K562 (cell line): ENCODE measurements around the gene XYLB. TPM values are rescaled to one million over a fixed set of nuclear protein-coding genes. Genes with fewer than 3 reads are reported as not detected.
A peak's percentile ranks its signal among the peaks of the same experiment; 100 is the strongest.

Source experiments
- ADNP ChIP-seq: fragments of 200-800 bp; sonication (Bioruptor generic); IDR thresholded peaks from 2 replicates; pipeline ENCODE4 v1.6.1; 2016; ENCODE audit warnings: missing genetic modification characterization, missing compliant biosample characterization
- HDAC8 ChIP-seq: fragments of 450-650 bp; IDR thresholded peaks from 2 replicates; pipeline ENCODE4 v1.6.1; 2016; ENCODE audit warnings: mild to moderate bottlenecking, missing genetic modification characterization, moderate library complexity, missing compliant biosample characterization
- MED1 ChIP-seq: sonication (generic); formaldehyde crosslinking; IDR thresholded peaks from 2 replicates; pipeline ENCODE4 v1.8.1; 2023; ENCODE audit warnings: missing genetic modification reagents, borderline replicate concordance
- PCBP2 ChIP-seq: fragments of 200-400 bp; formaldehyde crosslinking; IDR thresholded peaks from 2 replicates; pipeline ENCODE4 v1.6.1; 2018; ENCODE audit warnings: low read length, low read depth, mild to moderate bottlenecking, moderate library complexity; ENCODE audit not compliant: poor library complexity, severe bottlenecking
- PML ChIP-seq: IDR thresholded peaks from 2 replicates; pipeline ENCODE4 v1.6.1; 2012; ENCODE audit warnings: low read length, inconsistent platforms
- TOE1 ChIP-seq, 2 experiments: fragments of 450-650 bp in 1 of 2; sonication (generic) in 1 of 2; formaldehyde crosslinking in 1 of 2; IDR thresholded peaks; 2 replicates each; pipeline versions ENCODE4 v1.7.1 to v1.8.0; 2016 to 2022; ENCODE audit warnings: borderline replicate concordance in 2 of 2, mild to moderate bottlenecking in 2 of 2, antibody characterized with exemption in 1 of 2, inconsistent platforms in 1 of 2, low read depth in 1 of 2, missing genetic modification reagents in 1 of 2, moderate library complexity in 1 of 2
- ZNF695 ChIP-seq: fragments of 450-650 bp; formaldehyde crosslinking; IDR thresholded peaks from 2 replicates; pipeline ENCODE4 v1.4.0; 2020; ENCODE audit warnings: mild to moderate bottlenecking, moderate library complexity
- polyA plus RNA-seq, 8 experiments: library from polyadenylated mRNA; depleted of rRNA in 4 of 8; stranded (reverse) in 5 of 8; unstranded in 3 of 8; fragments of >200 nt; fragmentation: Nextera tagmentation in 2 of 8; fragmentation: Illumina TruSeq in 1 of 8; extraction: Ambion mirVana in 2 of 8; extraction: Trizol in 1 of 8; gene quantifications; 2 replicates each; pipeline versions ENCODE4 v1.2.1 to v1.2.3, GENCODE V29; 2011 to 2014; ENCODE audit warnings: inconsistent platforms in 1 of 8, missing spikeins in 1 of 8
- total RNA-seq, 7 experiments: library from RNA; depleted of rRNA in 6 of 7; stranded (reverse); fragments of >200 nt in 6 of 7; fragmentation: Illumina TruSeq in 2 of 7; extraction: Trizol in 2 of 7; gene quantifications; 2 replicates each; pipeline versions ENCODE4 v1.2.1 to v1.2.3, GENCODE V29; 2011 to 2021; ENCODE audit warnings: low replicate concordance in 1 of 7
- TF ChIP-seq, protein P1 (sequence below), 2 experiments: fragments of 450-650 bp in 1 of 2; sonication (generic) in 1 of 2; formaldehyde crosslinking in 1 of 2; IDR thresholded peaks; 2 replicates each; pipeline versions ENCODE4 v1.7.1 to v1.9.0; 2016 to 2022; ENCODE audit warnings: inconsistent platforms in 1 of 2, mild to moderate bottlenecking in 1 of 2, missing genetic modification reagents in 1 of 2
- TF ChIP-seq, protein P2 (sequence below): fragments of 450-650 bp; conservative IDR thresholded peaks from 2 replicates; pipeline ENCODE4 v1.6.1; 2016; ENCODE audit warnings: missing genetic modification characterization, low read depth, mild to moderate bottlenecking, missing compliant biosample characterization, moderate library complexity
- TF ChIP-seq, protein P3 (sequence below): fragments of 450-650 bp; formaldehyde crosslinking; conservative IDR thresholded peaks from 2 replicates; pipeline ENCODE4 v1.4.0; 2022; ENCODE audit warnings: mild to moderate bottlenecking, missing genetic modification characterization
- TF ChIP-seq, protein P4 (sequence below): fragments of 450-650 bp; conservative IDR thresholded peaks from 2 replicates; pipeline ENCODE4 v1.6.1; 2016; ENCODE audit warnings: missing genetic modification characterization, low read depth, mild to moderate bottlenecking, control low read depth, missing compliant biosample characterization

XYLB gene
- total and polyA plus RNA-seq, 9 of the 15 experiments (the other 6 are each of a cell fraction or from before 2014, with no cell fraction given), result 4.0 to 20.2 (median 13.2) TPM

DNA sequence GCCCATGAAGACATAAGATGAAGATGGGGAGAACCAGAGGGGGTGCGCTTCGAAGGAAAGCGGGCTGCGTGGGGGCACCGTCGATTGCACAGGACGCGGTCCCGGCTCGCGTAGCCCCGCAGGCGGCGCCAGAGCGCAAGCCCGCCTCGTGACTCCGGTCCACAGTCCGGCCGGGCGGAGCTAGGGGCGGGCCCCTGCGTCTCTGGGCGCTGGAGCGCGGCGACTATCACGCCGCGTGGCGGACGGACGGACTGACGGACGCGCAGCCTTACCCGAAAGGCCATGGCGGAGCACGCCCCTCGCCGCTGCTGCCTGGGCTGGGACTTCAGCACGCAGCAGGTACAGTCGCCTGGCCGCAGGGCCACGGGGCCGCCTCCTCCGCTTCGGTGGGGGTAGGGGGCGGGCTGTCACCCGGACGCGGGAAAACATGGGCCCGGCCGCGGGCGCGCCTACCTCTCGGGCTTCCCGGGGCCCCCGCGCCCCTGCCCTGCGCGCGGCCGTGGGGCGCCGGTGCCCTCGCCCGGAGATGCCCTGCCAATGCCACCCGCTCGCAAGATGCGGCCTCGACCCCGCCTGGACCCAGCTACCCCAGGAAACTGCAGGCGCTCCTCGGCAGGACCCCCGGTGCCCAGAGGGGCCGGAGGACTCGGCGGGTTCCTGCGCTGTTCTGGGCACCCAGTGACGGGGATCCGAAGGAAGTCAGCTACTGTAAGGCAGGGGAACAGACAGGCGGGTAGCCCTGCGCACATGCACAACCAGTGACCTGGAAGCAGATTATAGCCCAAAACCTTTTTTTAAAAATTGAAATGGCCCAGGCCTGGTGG lies at the start of gene XYLB (continued):
- no peak for TF ChIP-seq PCBP2
- no peak for TF ChIP-seq ADNP
- TF ChIP-seq ZNF695, result no peak
- TF ChIP-seq PML, result 0 out of 2 replicates have a peak, but pooled peaks have one; percentile 31
- TF ChIP-seq, protein P1, sequence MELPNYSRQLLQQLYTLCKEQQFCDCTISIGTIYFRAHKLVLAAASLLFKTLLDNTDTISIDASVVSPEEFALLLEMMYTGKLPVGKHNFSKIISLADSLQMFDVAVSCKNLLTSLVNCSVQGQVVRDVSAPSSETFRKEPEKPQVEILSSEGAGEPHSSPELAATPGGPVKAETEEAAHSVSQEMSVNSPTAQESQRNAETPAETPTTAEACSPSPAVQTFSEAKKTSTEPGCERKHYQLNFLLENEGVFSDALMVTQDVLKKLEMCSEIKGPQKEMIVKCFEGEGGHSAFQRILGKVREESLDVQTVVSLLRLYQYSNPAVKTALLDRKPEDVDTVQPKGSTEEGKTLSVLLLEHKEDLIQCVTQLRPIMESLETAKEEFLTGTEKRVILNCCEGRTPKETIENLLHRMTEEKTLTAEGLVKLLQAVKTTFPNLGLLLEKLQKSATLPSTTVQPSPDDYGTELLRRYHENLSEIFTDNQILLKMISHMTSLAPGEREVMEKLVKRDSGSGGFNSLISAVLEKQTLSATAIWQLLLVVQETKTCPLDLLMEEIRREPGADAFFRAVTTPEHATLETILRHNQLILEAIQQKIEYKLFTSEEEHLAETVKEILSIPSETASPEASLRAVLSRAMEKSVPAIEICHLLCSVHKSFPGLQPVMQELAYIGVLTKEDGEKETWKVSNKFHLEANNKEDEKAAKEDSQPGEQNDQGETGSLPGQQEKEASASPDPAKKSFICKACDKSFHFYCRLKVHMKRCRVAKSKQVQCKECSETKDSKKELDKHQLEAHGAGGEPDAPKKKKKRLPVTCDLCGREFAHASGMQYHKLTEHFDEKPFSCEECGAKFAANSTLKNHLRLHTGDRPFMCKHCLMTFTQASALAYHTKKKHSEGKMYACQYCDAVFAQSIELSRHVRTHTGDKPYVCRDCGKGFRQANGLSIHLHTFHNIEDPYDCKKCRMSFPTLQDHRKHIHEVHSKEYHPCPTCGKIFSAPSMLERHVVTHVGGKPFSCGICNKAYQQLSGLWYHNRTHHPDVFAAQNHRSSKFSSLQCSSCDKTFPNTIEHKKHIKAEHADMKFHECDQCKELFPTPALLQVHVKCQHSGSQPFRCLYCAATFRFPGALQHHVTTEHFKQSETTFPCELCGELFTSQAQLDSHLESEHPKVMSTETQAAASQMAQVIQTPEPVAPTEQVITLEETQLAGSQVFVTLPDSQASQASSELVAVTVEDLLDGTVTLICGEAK (IDR thresholded peaks at IDR 0.05), result no peak
- TF ChIP-seq, protein P1 (CRISPR knock-in tag; IDR thresholded peaks at IDR 0.05), result peak; percentile 15; the same call in 1 of the 2 replicates
- peak; percentile 96 for TF ChIP-seq TOE1 (IDR thresholded peaks at IDR 0.05; ENCODE audit: borderline replicate concordance)
- TF ChIP-seq TOE1 (CRISPR knock-in tag; IDR thresholded peaks at IDR 0.05; ENCODE audit: borderline replicate concordance, low read depth), result 0 out of 2 replicates have a peak, but pooled peaks have one; percentile 49
- TF ChIP-seq, protein P2, sequence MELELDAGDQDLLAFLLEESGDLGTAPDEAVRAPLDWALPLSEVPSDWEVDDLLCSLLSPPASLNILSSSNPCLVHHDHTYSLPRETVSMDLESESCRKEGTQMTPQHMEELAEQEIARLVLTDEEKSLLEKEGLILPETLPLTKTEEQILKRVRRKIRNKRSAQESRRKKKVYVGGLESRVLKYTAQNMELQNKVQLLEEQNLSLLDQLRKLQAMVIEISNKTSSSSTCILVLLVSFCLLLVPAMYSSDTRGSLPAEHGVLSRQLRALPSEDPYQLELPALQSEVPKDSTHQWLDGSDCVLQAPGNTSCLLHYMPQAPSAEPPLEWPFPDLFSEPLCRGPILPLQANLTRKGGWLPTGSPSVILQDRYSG, result 0 out of 2 replicates have a peak, but pooled peaks have one; percentile 16
- TF ChIP-seq HDAC8, result 0 out of 2 replicates have a peak, but pooled peaks have one; percentile 38
- TF ChIP-seq, protein P3, sequence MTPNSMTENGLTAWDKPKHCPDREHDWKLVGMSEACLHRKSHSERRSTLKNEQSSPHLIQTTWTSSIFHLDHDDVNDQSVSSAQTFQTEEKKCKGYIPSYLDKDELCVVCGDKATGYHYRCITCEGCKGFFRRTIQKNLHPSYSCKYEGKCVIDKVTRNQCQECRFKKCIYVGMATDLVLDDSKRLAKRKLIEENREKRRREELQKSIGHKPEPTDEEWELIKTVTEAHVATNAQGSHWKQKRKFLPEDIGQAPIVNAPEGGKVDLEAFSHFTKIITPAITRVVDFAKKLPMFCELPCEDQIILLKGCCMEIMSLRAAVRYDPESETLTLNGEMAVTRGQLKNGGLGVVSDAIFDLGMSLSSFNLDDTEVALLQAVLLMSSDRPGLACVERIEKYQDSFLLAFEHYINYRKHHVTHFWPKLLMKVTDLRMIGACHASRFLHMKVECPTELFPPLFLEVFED (CRISPR knock-in tag), result no peak
- TF ChIP-seq MED1 (CRISPR knock-in tag), result 0 out of 2 replicates have a peak, but pooled peaks have one; percentile 61
- TF ChIP-seq, protein P4, sequence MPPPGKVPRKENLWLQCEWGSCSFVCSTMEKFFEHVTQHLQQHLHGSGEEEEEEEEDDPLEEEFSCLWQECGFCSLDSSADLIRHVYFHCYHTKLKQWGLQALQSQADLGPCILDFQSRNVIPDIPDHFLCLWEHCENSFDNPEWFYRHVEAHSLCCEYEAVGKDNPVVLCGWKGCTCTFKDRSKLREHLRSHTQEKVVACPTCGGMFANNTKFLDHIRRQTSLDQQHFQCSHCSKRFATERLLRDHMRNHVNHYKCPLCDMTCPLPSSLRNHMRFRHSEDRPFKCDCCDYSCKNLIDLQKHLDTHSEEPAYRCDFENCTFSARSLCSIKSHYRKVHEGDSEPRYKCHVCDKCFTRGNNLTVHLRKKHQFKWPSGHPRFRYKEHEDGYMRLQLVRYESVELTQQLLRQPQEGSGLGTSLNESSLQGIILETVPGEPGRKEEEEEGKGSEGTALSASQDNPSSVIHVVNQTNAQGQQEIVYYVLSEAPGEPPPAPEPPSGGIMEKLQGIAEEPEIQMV (tag), result no peak
